Measurements from ENCODE around the gene KIRREL3. TPM values are rescaled to one million over a fixed set of nuclear protein-coding genes. Genes with fewer than 3 reads are reported as not detected.

Gene KIRREL3
- polyA plus RNA-seq, 1 of the 3 experiments (the other 2 are of a cell fraction): 3.7 TPM

DNA sequence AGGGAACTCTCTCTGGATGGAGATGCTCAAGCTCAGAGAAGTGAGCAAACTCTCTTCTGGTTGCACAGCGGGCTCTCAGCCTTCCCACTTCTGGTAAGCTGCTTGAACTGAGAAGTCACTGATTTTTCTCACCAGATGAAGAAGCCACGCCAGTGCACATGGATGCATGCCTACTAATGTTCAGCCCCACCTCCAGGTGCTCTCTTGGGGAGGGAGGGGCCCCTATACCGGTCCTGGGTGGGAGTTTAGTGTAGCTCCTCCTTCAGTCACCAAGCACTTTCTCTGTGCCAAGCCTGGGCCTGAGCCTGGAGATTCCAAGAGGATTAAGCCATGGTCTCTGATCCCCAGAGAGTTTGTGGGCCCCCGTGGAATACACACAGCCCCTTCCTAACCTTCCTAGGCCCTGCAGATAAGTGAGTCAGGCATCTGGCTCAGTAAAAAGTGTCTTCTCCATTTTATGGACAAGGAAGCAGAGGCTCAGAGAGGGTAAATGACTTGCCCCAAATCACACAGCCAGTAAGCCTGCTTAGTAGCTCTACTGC is 502.9 kb downstream of the KIRREL3 start (continued):
- TF ChIP-seq RFX5 (IDR thresholded peaks at IDR 0.05; ENCODE audit: low read length) (no peak), FOXJ3 (CRISPR knock-in tag; IDR thresholded peaks at IDR 0.05) (no peak)
- TF ChIP-seq, protein P1, sequence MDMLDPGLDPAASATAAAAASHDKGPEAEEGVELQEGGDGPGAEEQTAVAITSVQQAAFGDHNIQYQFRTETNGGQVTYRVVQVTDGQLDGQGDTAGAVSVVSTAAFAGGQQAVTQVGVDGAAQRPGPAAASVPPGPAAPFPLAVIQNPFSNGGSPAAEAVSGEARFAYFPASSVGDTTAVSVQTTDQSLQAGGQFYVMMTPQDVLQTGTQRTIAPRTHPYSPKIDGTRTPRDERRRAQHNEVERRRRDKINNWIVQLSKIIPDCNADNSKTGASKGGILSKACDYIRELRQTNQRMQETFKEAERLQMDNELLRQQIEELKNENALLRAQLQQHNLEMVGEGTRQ (IDR thresholded peaks at IDR 0.05; ENCODE audit: borderline replicate concordance, low read depth, low read length): no peak

GRCh38 chr11:126496576-126497337 is 503.8 kb downstream of the KIRREL3 start:
- H3K27ac ChIP-seq (ENCODE audit: low read depth in 2 of 2, low read length in 1 of 2): no peak overlapping the region; a peak in 1 of 4 replicates
- ChIA-PET POLR2A (no interaction called here), CTCF (interaction anchor here (0.8 to 3.3 kb wide), 6 partner anchors 11 to 494 kb away, joined by 3 to 19 read pairs (median 4); no protein-coding TSS in a partner anchor)
- H3K9me2 ChIP-seq: no peaks in the 10 kb centered on the region
- H3K4me3 ChIP-seq (ENCODE audit: low read depth in 2 of 2, low read length in 1 of 2): no peak overlapping the region
- no peaks in the 10 kb centered on the region for H4K20me1 ChIP-seq (ENCODE audit: insufficient read depth)
- TF ChIP-seq JUND (IDR thresholded peaks at IDR 0.05) (no peak), MEF2A (IDR thresholded peaks at IDR 0.05; ENCODE audit: borderline replicate concordance, low read depth) (no peak), TAF1 (IDR thresholded peaks at IDR 0.05; ENCODE audit: borderline replicate concordance, low read depth, low read length) (no peak), EP300 (IDR thresholded peaks at IDR 0.05; ENCODE audit: borderline replicate concordance in 1 of 2, low read depth in 1 of 2, low read length in 1 of 2) (no peak), TCF12 (IDR thresholded peaks at IDR 0.05) (no peak), CHD2 (IDR thresholded peaks at IDR 0.05; ENCODE audit: low read length, partially characterized antibody) (no peak), IRF3 (IDR thresholded peaks at IDR 0.05; ENCODE audit: low read depth, low read length) (no peak), RAD21 (IDR thresholded peaks at IDR 0.05; ENCODE audit: low read length) (no peak), NRF1 (IDR thresholded peaks at IDR 0.05; ENCODE audit: low read depth, low read length) (no peak), RCOR1 (IDR thresholded peaks at IDR 0.05; ENCODE audit: low read length) (no peak)
- TF ChIP-seq, protein P2, sequence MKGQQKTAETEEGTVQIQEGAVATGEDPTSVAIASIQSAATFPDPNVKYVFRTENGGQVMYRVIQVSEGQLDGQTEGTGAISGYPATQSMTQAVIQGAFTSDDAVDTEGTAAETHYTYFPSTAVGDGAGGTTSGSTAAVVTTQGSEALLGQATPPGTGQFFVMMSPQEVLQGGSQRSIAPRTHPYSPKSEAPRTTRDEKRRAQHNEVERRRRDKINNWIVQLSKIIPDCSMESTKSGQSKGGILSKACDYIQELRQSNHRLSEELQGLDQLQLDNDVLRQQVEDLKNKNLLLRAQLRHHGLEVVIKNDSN (IDR thresholded peaks at IDR 0.05; ENCODE audit: borderline replicate concordance, low read depth): no peak
- TF ChIP-seq, protein P3, sequence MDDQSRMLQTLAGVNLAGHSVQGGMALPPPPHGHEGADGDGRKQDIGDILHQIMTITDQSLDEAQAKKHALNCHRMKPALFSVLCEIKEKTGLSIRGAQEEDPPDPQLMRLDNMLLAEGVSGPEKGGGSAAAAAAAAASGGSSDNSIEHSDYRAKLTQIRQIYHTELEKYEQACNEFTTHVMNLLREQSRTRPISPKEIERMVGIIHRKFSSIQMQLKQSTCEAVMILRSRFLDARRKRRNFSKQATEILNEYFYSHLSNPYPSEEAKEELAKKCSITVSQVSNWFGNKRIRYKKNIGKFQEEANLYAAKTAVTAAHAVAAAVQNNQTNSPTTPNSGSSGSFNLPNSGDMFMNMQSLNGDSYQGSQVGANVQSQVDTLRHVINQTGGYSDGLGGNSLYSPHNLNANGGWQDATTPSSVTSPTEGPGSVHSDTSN (IDR thresholded peaks at IDR 0.05): no peak
- no peaks in the 10 kb centered on the region for H3K79me2 ChIP-seq (ENCODE audit: insufficient read depth)
- WGBS (ENCODE audit: low lambda C conversion rate): 82% methylated on average over 8 of the region's 8 CpGs
- H3K4me1 ChIP-seq (ENCODE audit: control insufficient read depth in 1 of 2, insufficient read depth in 2 of 2, low read depth in 1 of 2, low read length in 1 of 2): peaks cover 0 to 27% of the 10 kb centered on the region in 2 experiments; a peak in 2 of 4 replicates
- no peak overlapping the region for H2AFZ ChIP-seq (ENCODE audit: low read depth)
- H3K9me3 ChIP-seq: no peaks in the 10 kb centered on the region
- no peak overlapping the region for H3K4me2 ChIP-seq
- H3K36me3 ChIP-seq (replicated peaks in 1 of 2; ENCODE audit: control insufficient read depth in 1 of 2, insufficient read depth in 2 of 2, low read length in 1 of 2): no peaks in the 10 kb centered on the region
- H3K9ac ChIP-seq: no peak overlapping the region
- H3F3A ChIP-seq (replicated peaks; ENCODE audit: insufficient read depth): no peaks in the 10 kb centered on the region
- no peak for DNase-seq
- H3K27me3 ChIP-seq (ENCODE audit: insufficient read depth): no peaks in the 10 kb centered on the region

All from SK-N-SH (cell line).